ENCODE measurements around the gene IER2. TPM values are rescaled to one million over a fixed set of nuclear protein-coding genes. Genes with fewer than 3 reads are reported as not detected.

IER2 gene
- total and polyA plus RNA-seq, 9 of the 15 experiments (the other 6 are each of a cell fraction or from before 2014, with no cell fraction given): 4.5 to 205 (median 23.7) TPM

DNA sequence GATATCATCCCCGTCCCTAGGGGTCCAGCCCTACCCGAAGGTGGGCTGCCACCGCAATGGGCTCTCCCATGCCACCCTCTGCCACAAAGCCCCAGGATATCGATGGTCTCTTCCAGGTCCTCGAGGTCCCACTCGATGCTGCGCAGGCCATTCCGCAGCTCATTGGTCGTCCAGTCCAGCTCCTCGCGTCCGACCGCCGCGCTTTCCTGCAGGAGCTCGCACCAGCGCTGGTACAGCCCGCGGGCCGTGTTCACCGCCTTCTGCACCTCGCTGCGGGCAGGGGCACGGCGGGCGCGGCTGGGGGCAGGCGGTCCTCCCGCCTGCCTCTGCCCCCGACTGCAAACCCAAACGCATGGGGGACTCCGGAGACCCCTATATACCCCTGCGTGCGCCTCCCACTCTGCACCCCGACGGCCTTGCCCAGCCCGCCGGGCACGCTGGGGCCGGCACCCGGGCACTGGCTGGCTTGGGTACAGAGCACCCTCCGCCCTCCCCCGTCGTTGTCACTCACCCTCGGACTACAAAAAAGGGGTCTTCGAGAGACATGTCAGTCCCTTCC lies 504 bp upstream of the IER2 start (continued):
- TF ChIP-seq, protein P1, sequence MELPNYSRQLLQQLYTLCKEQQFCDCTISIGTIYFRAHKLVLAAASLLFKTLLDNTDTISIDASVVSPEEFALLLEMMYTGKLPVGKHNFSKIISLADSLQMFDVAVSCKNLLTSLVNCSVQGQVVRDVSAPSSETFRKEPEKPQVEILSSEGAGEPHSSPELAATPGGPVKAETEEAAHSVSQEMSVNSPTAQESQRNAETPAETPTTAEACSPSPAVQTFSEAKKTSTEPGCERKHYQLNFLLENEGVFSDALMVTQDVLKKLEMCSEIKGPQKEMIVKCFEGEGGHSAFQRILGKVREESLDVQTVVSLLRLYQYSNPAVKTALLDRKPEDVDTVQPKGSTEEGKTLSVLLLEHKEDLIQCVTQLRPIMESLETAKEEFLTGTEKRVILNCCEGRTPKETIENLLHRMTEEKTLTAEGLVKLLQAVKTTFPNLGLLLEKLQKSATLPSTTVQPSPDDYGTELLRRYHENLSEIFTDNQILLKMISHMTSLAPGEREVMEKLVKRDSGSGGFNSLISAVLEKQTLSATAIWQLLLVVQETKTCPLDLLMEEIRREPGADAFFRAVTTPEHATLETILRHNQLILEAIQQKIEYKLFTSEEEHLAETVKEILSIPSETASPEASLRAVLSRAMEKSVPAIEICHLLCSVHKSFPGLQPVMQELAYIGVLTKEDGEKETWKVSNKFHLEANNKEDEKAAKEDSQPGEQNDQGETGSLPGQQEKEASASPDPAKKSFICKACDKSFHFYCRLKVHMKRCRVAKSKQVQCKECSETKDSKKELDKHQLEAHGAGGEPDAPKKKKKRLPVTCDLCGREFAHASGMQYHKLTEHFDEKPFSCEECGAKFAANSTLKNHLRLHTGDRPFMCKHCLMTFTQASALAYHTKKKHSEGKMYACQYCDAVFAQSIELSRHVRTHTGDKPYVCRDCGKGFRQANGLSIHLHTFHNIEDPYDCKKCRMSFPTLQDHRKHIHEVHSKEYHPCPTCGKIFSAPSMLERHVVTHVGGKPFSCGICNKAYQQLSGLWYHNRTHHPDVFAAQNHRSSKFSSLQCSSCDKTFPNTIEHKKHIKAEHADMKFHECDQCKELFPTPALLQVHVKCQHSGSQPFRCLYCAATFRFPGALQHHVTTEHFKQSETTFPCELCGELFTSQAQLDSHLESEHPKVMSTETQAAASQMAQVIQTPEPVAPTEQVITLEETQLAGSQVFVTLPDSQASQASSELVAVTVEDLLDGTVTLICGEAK (IDR thresholded peaks at IDR 0.05): no peak
- TF ChIP-seq, protein P1 (CRISPR knock-in tag; IDR thresholded peaks at IDR 0.05): peak; percentile 13; the same call in 1 of the 2 replicates
- TF ChIP-seq, protein P2, sequence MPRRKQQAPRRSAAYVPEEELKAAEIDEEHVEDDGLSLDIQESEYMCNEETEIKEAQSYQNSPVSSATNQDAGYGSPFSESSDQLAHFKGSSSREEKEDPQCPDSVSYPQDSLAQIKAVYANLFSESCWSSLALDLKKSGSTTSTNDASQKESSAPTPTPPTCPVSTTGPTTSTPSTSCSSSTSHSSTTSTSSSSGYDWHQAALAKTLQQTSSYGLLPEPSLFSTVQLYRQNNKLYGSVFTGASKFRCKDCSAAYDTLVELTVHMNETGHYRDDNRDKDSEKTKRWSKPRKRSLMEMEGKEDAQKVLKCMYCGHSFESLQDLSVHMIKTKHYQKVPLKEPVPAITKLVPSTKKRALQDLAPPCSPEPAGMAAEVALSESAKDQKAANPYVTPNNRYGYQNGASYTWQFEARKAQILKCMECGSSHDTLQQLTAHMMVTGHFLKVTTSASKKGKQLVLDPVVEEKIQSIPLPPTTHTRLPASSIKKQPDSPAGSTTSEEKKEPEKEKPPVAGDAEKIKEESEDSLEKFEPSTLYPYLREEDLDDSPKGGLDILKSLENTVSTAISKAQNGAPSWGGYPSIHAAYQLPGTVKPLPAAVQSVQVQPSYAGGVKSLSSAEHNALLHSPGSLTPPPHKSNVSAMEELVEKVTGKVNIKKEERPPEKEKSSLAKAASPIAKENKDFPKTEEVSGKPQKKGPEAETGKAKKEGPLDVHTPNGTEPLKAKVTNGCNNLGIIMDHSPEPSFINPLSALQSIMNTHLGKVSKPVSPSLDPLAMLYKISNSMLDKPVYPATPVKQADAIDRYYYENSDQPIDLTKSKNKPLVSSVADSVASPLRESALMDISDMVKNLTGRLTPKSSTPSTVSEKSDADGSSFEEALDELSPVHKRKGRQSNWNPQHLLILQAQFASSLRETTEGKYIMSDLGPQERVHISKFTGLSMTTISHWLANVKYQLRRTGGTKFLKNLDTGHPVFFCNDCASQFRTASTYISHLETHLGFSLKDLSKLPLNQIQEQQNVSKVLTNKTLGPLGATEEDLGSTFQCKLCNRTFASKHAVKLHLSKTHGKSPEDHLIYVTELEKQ (CRISPR knock-in tag; IDR thresholded peaks at IDR 0.05): no peak
- TF ChIP-seq PHF8 (IDR thresholded peaks at IDR 0.05; ENCODE audit: borderline replicate concordance, low read length) (peak; percentile 52; the same call in 1 of the 2 replicates), IRF2 (CRISPR knock-in tag; IDR thresholded peaks at IDR 0.05) (no peak), ZNF431 (CRISPR knock-in tag; IDR thresholded peaks at IDR 0.05) (0 out of 2 replicates have a peak, but pooled peaks have one; percentile 11), KDM2B (CRISPR knock-in tag; IDR thresholded peaks at IDR 0.05) (peak; percentile 74), RFX5 (IDR thresholded peaks at IDR 0.05; ENCODE audit: low read depth, low read length) (no peak), ZNF707 (CRISPR knock-in tag; conservative IDR thresholded peaks at IDR 0.05) (no peak), RBFOX2 (IDR thresholded peaks at IDR 0.05; ENCODE audit: low read depth, low read length) (peak; percentile 41; the same call in 1 of the 2 replicates), RCOR1 (IDR thresholded peaks at IDR 0.05; ENCODE audit: borderline replicate concordance in 1 of 2, low read depth in 2 of 2, low read length in 2 of 2) (0 out of 4 replicates have a peak, but pooled peaks of 1 of the 2 experiments have one; percentile 25), ERF (CRISPR knock-in tag; IDR thresholded peaks at IDR 0.05) (0 out of 2 replicates have a peak, but pooled peaks have one; percentile 52), NRF1 (conservative IDR thresholded peaks at IDR 0.05 in 1 of 2, IDR thresholded peaks at IDR 0.05 in 1 of 2) (peak; percentile 61 to 74), HNRNPL (IDR thresholded peaks at IDR 0.05; ENCODE audit: low read depth, low read length) (peak; percentile 95)
